PC-9 (cell line): Measurements from ENCODE around the gene RFFL. TPM values are rescaled to one million over a fixed set of nuclear protein-coding genes. Genes with fewer than 3 reads are reported as not detected.

Source experiments
- BruUV-seq: library from RNA; stranded (reverse); fragments of 400-500 nt; replicated peaks from 2 replicates; lab custom pipeline; 2021; lab: Mats Ljungman, UMichigan
- CTCF ChIA-PET: fragments of 300-600 bp; sonication (Branson Sonifier 250); formaldehyde crosslinking; loops from one replicate; lab custom pipeline; 2022; ENCODE audit warnings: antibody characterized with exemption; lab: Charles Lee
- POLR2A ChIA-PET: fragments of 300-600 bp; sonication (Branson Sonifier 250); formaldehyde crosslinking; loops from one replicate; lab custom pipeline; 2022; ENCODE audit warnings: antibody characterized with exemption; ENCODE audit not compliant: unreplicated experiment; lab: Charles Lee
- DNase-seq, 2 experiments: peaks; one replicate each; pipeline versions ENCODE4 v3.0.0 to v3.0.0-alpha.2; 2015 to 2022; ENCODE audit warnings: mixed read lengths in 1 of 2
- H2AFZ ChIP-seq: fragments of 200-600 bp; sonication (generic); 2 replicates; pipeline ENCODE4 v1.8.1; 2017; ENCODE audit warnings: antibody characterized with exemption
- H3F3A ChIP-seq: fragments of 200-600 bp; sonication (generic); 2 replicates; pipeline ENCODE4 v1.8.1; 2017; ENCODE audit warnings: antibody characterized with exemption, mild to moderate bottlenecking, low read depth; ENCODE audit not compliant: insufficient read depth
- H3K27ac ChIP-seq: fragments of 200-600 bp; sonication (generic); 2 replicates; pipeline ENCODE4 v1.6.1; 2016; ENCODE audit warnings: mixed run types
- H3K27me3 ChIP-seq: fragments of 200-600 bp; sonication (generic); 2 replicates; pipeline ENCODE4 v1.6.1; 2016; ENCODE audit warnings: low read depth, mixed run types; ENCODE audit not compliant: insufficient read depth
- H3K36me3 ChIP-seq: fragments of 200-600 bp; sonication (generic); 2 replicates; pipeline ENCODE4 v1.6.1; 2016; ENCODE audit warnings: low read depth, mixed run types
- H3K4me1 ChIP-seq: fragments of 200-600 bp; sonication (generic); replicated peaks from 2 replicates; pipeline ENCODE4 v1.6.1; 2016; ENCODE audit warnings: mixed run types; ENCODE audit not compliant: insufficient read depth
- H3K4me2 ChIP-seq: fragments of 200-600 bp; sonication (generic); 2 replicates; pipeline ENCODE4 v1.6.1; 2017; ENCODE audit warnings: mixed run types
- H3K4me3 ChIP-seq: fragments of 200-600 bp; sonication (generic); 2 replicates; pipeline ENCODE4 v1.6.1; 2016; ENCODE audit warnings: mixed run types
- H3K79me2 ChIP-seq: fragments of 200-600 bp; sonication (generic); 2 replicates; pipeline ENCODE4 v1.6.1; 2017; ENCODE audit warnings: low read depth, mixed run types
- H3K9me2 ChIP-seq: fragments of 200-600 bp; sonication (generic); 2 replicates; pipeline ENCODE4 v1.8.1; 2017; ENCODE audit warnings: mild to moderate bottlenecking; ENCODE audit not compliant: insufficient read depth
- H3K9me3 ChIP-seq: fragments of 200-600 bp; sonication (generic); 2 replicates; pipeline ENCODE4 v1.8.1; 2016; ENCODE audit warnings: low read depth; ENCODE audit not compliant: insufficient read depth
- H4K20me1 ChIP-seq: fragments of 200-600 bp; sonication (generic); 2 replicates; pipeline ENCODE4 v1.8.1; 2017; ENCODE audit not compliant: insufficient read depth
- CTCF ChIP-seq: fragments of 200-600 bp; sonication (generic); conservative IDR thresholded peaks from 2 replicates; pipeline ENCODE4 v1.6.1; 2017; ENCODE audit warnings: mixed run types, antibody characterized with exemption, mild to moderate bottlenecking, moderate library complexity
- EZH2 ChIP-seq: fragments of 200-600 bp; sonication (generic); IDR thresholded peaks from 2 replicates; pipeline ENCODE4 v1.8.0; 2017; ENCODE audit warnings: antibody characterized with exemption, low read depth
- intact Hi-C: fragments of 100-400 bp; cut with micrococcal nuclease; formaldehyde crosslinking; loops from one replicate; pipeline ENCODE4 v1.10.0; 2022; ENCODE audit not compliant: unreplicated experiment
- total RNA-seq: library from RNA; stranded (reverse); gene quantifications from 2 replicates; pipeline ENCODE4 v1.2.3, GENCODE V29; 2021

RFFL gene
- total RNA-seq, 1 experiment from 2014 or later = 38.1 TPM

GRCh38 chr17:35080536-35080935, 17.0 kb upstream of the RFFL start:
- H3K36me3 ChIP-seq = no peaks in the 10 kb centered on the region
- H2AFZ ChIP-seq = no peak overlapping the region
- no peaks in the 10 kb centered on the region for H3K9me3 ChIP-seq
- intact Hi-C loops = no loop called here
- BruUV-seq = no TSS peak
- TF ChIP-seq EZH2 (no peak), CTCF (no peak)
- DNase-seq = no peak
- no peak overlapping the region for H3K27ac ChIP-seq
- H3K9me2 ChIP-seq = no peaks in the 10 kb centered on the region
- H3K4me1 ChIP-seq = peaks cover 67% of the 10 kb centered on the region
- peak overlapping the region; percentile 44 for H3K4me2 ChIP-seq
- H3K79me2 ChIP-seq = peaks cover 63% of the 10 kb centered on the region
- no peaks in the 10 kb centered on the region for H4K20me1 ChIP-seq
- ChIA-PET POLR2A (interaction anchor here (0.5 kb wide), 1 partner anchor 609 kb away, joined by 4 read pairs; no protein-coding TSS in a partner anchor), CTCF (no interaction called here)
- H3F3A ChIP-seq = peaks cover 39% of the 10 kb centered on the region
- no peaks in the 10 kb centered on the region for H3K27me3 ChIP-seq
- no peak overlapping the region for H3K4me3 ChIP-seq

- Histone ChIP-seq H4K20me1 (0 out of 2 replicates have a peak, but pooled peaks cover 4% of the 10 kb centered on the region), H3K9me2 (no peaks in the 10 kb centered on the region), H2AFZ (no peak overlapping the region), H3K9me3 (no peaks in the 10 kb centered on the region), H3F3A (peaks cover 38% of the 10 kb centered on the region), H3K4me1 (peaks cover 67% of the 10 kb centered on the region), H3K79me2 (peaks cover 68% of the 10 kb centered on the region), H3K36me3 (no peaks in the 10 kb centered on the region), H3K27me3 (no peaks in the 10 kb centered on the region), H3K4me3 (no peak overlapping the region), H3K4me2 (peak overlapping the region; percentile 44), H3K27ac (peak overlapping the region; percentile 15; the same call in 1 of the 2 replicates)
- peak in 1 of 2 experiments; percentile 92 for DNase-seq
- BruUV-seq = no TSS peak
- intact Hi-C loops = no loop called here
- TF ChIP-seq EZH2 = no peak
- no peak for TF ChIP-seq CTCF
- ChIA-PET CTCF (no interaction called here), POLR2A (interaction anchor here (0.5 kb wide), 1 partner anchor 609 kb away, joined by 4 read pairs; no protein-coding TSS in a partner anchor)
Measured at GRCh38 chr17:35079547-35080423, 16.3 kb upstream of the RFFL start.

GRCh38 chr17:35076874-35077273, 13.4 kb upstream of the RFFL start:
- H3K4me2 ChIP-seq = no peak overlapping the region
- peaks cover 68% of the 10 kb centered on the region for H3K4me1 ChIP-seq
- no peaks in the 10 kb centered on the region for H3K9me2 ChIP-seq
- no peak overlapping the region for H3K4me3 ChIP-seq
- H3K27me3 ChIP-seq = no peaks in the 10 kb centered on the region
- H3K27ac ChIP-seq = no peak overlapping the region
- no peaks in the 10 kb centered on the region for H3K36me3 ChIP-seq
- H3K9me3 ChIP-seq = no peaks in the 10 kb centered on the region
- H2AFZ ChIP-seq = no peak overlapping the region
- no peak for DNase-seq
- POLR2A ChIA-PET = no interaction called here
- peaks cover 47% of the 10 kb centered on the region for H3F3A ChIP-seq
- TF ChIP-seq EZH2 (no peak), CTCF (no peak)
- CTCF ChIA-PET = no interaction called here
- H3K79me2 ChIP-seq = peaks cover 57% of the 10 kb centered on the region
- 0 out of 2 replicates have a peak, but pooled peaks cover 7% of the 10 kb centered on the region for H4K20me1 ChIP-seq
- no TSS peak for BruUV-seq
- intact Hi-C loops = no loop called here
